ENCODE results near the gene AFTPH. TPM values are rescaled to one million over a fixed set of nuclear protein-coding genes. Genes with fewer than 3 reads are reported as not detected.

AFTPH gene
- total and polyA plus RNA-seq, 9 of the 15 experiments (the other 6 are each of a cell fraction or from before 2014, with no cell fraction given): 8.0 to 26.2 (median 13.8) TPM

DNA sequence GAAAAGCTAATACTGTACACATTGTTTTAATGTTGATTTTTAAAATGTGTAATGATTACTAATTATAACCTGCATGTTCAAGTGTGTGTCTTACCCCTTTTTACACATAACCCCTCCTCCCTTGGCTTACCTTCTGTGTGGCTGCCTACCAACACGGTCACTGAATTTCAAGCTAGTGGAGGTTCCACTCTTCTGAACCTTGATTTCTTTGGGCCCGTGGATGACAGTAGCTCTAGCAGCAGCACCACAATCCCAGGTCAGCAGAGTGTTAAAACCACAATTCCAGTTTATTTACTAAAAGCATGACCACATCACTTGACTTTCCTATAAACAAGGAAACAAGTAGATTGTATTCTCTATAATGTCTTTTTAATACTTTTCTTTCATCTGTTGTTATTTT lies 56.9 kb downstream of the AFTPH start:
- H3K36me3 ChIP-seq (ENCODE audit: control insufficient read depth, insufficient read depth, low read length): peaks cover 17% of the 10 kb centered on the region; the same call in 2 of the 3 replicates
- POLR2A ChIA-PET: interaction anchor here (0.5 to 0.6 kb wide), 2 partner anchors 11 to 168 kb away, joined by 4 read pairs; no protein-coding TSS in a partner anchor
- 83% methylated on average over 2 of the region's 2 CpGs for WGBS (ENCODE audit: insufficient coverage, low coverage, missing lambda C conversion rate)
- no peak for TF ChIP-seq ZNF695 (CRISPR knock-in tag; IDR thresholded peaks at IDR 0.05)
- no peak for TF ChIP-seq PHF20 (IDR thresholded peaks at IDR 0.05; ENCODE audit: partially characterized antibody)
- no peak for TF ChIP-seq ZNF197 (CRISPR knock-in tag; IDR thresholded peaks at IDR 0.05; ENCODE audit: low read depth)
- TF ChIP-seq ZNF280A (IDR thresholded peaks at IDR 0.05; ENCODE audit: low read depth, partially characterized antibody): no peak
- no peak for TF ChIP-seq KLF10 (CRISPR knock-in tag; IDR thresholded peaks at IDR 0.05)
- no peak for TF ChIP-seq FOXP1 (CRISPR knock-in tag; IDR thresholded peaks at IDR 0.05)
- TF ChIP-seq, protein P1, sequence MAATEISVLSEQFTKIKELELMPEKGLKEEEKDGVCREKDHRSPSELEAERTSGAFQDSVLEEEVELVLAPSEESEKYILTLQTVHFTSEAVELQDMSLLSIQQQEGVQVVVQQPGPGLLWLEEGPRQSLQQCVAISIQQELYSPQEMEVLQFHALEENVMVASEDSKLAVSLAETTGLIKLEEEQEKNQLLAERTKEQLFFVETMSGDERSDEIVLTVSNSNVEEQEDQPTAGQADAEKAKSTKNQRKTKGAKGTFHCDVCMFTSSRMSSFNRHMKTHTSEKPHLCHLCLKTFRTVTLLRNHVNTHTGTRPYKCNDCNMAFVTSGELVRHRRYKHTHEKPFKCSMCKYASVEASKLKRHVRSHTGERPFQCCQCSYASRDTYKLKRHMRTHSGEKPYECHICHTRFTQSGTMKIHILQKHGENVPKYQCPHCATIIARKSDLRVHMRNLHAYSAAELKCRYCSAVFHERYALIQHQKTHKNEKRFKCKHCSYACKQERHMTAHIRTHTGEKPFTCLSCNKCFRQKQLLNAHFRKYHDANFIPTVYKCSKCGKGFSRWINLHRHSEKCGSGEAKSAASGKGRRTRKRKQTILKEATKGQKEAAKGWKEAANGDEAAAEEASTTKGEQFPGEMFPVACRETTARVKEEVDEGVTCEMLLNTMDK (IDR thresholded peaks at IDR 0.05; ENCODE audit: borderline replicate concordance, insufficient read depth, low read depth, low read length, poor library complexity, severe bottlenecking): no peak
- no peak for TF ChIP-seq ADNP (tag; IDR thresholded peaks at IDR 0.05)
- no peak for TF ChIP-seq ZNF316 (IDR thresholded peaks at IDR 0.05)
- no peak for TF ChIP-seq FOSL1 (tag; conservative IDR thresholded peaks at IDR 0.05)
- TF ChIP-seq, protein P2, sequence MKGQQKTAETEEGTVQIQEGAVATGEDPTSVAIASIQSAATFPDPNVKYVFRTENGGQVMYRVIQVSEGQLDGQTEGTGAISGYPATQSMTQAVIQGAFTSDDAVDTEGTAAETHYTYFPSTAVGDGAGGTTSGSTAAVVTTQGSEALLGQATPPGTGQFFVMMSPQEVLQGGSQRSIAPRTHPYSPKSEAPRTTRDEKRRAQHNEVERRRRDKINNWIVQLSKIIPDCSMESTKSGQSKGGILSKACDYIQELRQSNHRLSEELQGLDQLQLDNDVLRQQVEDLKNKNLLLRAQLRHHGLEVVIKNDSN (CRISPR knock-in tag; IDR thresholded peaks at IDR 0.05): no peak

More for the DNA sequence above, 56.9 kb downstream of the AFTPH start:
- Histone ChIP-seq H3K9me1 (ENCODE audit: control insufficient read depth, insufficient read depth, low read length) (no peaks in the 10 kb centered on the region), H4K20me1 (replicated peaks; ENCODE audit: control insufficient read depth, insufficient read depth, low read length) (no peaks in the 10 kb centered on the region), H3K4me2 (ENCODE audit: insufficient read depth, low read length) (no peak overlapping the region), H3K4me3 (no peak overlapping the region), H3K9ac (ENCODE audit: insufficient read depth in 1 of 2, low read depth in 2 of 2, low read length in 2 of 2) (no peak overlapping the region), H2AFZ (ENCODE audit: low read depth, low read length) (no peak overlapping the region), H3K27ac (ENCODE audit: extremely low read depth, low read depth, low read length) (no peak overlapping the region), H3K79me2 (ENCODE audit: control insufficient read depth, insufficient read depth, low read length) (no peaks in the 10 kb centered on the region), H3K9me3 (replicated peaks; ENCODE audit: control insufficient read depth, insufficient read depth, low read depth, low read length) (no peaks in the 10 kb centered on the region), H3K4me1 (replicated peaks in 1 of 2; ENCODE audit: control insufficient read depth in 2 of 2, insufficient read depth in 2 of 2, low read length in 2 of 2) (no peaks in the 10 kb centered on the region), H3K27me3 (ENCODE audit: control insufficient read depth in 2 of 2, insufficient read depth in 2 of 2, low read length in 2 of 2) (no peaks in the 10 kb centered on the region)
- CTCF ChIA-PET (ENCODE audit: low intra/inter-chr PET ratio): no interaction called here
- BruUV-seq (replicated peaks): no TSS peak
- ATAC-seq (no peak), DNase-seq (ENCODE audit: extremely low read depth in 1 of 4, low spot score in 3 of 4) (no peak), FAIRE-seq (no peak)
- intact Hi-C loops (cut with micrococcal nuclease) (loop anchor here (10.0 kb wide), 1 partner anchor 536 kb away; no protein-coding TSS in a partner anchor), in situ Hi-C loops (cut with MboI) (no loop called here)

Measured in K562 (cell line).